GM19455 (cell line): ENCODE data around the gene TCFL5.

Source experiments
- ATAC-seq: cut with Tn5 transposase; IDR thresholded peaks from one replicate; pipeline ENCODE4 v1.9.1; 2021; ENCODE audit not compliant: unreplicated experiment

Gene TCFL5

DNA sequence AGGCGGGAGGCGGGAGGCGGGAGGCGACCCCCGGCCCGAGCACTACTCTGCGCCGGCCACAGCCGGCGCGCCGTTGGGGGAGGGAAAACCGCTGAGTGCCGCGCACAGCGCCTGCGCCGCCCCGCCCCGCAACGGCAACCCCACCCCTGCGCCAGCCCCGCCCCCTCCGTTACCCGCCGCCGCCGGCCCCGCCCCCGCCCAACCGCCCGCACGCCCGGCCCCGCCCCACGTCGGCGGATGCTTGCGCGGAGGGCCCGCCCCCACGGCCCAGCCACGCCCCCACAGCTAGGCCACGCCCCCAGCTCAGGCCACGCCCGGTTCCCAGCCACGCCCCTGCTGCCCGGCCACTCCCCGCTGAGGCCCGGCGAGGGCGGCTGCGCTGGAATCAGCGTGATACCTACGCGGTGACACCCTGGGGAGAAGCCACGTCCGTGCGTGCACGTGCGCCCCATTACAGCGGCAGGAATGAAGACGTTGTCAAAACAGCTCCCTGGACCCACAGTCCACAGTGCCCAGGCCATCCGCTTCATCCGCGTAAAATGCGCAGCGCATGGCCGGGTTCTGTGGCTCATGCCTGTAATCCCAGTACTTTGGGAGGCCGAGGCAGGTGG, at the start of gene TCFL5:
TCFL5 (minus strand) TSS at position 97 of the 611 bp plus-strand sequence. CDS start 152 bp downstream, outside the sequence.
- ATAC-seq = peak; percentile 67

DNA sequence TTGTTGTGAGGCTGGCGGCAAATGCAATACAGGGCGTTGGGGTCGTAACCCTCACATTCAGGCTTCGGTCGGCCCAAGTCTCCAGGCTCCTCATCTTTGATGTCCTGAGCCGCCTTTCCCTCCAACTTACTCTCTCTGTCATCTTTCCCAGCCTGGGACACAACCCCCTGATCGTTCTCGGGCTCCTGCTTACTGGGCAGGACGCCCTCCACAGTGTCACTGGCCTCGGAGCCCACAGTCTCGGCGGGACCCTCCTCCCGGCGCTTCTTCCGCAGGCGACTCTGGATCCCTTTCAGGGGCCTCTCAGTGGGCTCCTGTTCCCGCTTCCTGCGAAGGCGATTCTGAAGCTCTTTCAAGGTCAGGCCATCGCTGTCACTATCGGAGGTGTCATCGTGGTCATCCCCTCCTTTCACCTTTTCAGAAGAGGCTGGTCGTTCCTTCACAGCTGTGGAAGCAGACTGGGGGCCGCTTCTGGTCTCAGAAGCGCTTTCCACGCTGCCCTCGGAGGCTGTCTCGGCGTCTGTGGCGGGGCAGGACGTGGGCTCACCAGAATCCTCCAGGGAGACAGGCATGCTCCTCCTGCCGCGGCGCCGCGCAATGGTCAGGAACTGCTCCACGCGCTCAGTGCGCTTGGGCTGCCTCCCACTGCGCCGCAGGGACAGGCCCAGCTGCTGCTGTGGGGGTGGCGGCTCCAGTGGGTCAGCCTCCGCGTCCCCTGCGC, 49.3 kb upstream of the TCFL5 start:
- ATAC-seq = no peak

- ATAC-seq = no peak
Measured at GRCh38 chr20:62910217-62910766, 48.7 kb upstream of the TCFL5 start.

DNA sequence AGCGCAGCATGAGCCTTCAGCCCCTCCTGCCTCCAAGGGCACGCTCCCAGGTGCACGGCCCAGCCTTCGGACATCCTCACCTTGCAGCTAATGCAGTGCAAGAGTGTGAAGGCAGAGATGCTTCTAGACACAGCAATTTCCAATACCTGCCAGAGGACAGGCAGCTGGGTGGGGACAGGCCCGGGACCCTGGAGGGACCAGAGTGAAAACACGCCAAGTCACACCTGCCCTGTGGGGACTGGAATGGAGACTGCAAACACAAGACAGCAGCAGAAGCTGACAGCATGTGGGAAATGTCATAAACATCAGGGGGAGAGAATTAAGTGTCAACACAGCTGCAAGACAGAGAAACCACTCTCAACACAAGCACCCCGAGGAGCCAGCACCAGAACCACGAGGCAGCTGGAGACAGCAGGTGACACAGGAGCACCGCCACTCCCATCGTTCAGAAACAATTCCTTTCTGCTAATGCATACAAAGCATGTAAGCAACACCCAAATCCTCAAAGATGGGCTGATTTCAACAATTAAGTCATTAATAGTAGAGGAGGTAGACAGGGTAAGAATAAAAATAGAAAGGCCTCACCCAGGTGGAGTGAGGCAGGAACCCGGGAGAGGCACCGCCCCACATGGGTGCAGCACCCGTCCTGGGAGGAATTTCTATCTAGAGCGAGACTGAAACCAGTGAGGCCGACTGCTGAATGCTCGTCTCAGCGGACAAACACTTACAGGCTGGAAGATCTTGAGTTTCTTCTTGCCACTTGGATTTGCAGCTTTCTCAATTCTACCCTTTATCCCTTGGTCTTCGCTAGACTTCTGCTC, 47.6 kb upstream of the TCFL5 start:
- no peak for ATAC-seq

DNA sequence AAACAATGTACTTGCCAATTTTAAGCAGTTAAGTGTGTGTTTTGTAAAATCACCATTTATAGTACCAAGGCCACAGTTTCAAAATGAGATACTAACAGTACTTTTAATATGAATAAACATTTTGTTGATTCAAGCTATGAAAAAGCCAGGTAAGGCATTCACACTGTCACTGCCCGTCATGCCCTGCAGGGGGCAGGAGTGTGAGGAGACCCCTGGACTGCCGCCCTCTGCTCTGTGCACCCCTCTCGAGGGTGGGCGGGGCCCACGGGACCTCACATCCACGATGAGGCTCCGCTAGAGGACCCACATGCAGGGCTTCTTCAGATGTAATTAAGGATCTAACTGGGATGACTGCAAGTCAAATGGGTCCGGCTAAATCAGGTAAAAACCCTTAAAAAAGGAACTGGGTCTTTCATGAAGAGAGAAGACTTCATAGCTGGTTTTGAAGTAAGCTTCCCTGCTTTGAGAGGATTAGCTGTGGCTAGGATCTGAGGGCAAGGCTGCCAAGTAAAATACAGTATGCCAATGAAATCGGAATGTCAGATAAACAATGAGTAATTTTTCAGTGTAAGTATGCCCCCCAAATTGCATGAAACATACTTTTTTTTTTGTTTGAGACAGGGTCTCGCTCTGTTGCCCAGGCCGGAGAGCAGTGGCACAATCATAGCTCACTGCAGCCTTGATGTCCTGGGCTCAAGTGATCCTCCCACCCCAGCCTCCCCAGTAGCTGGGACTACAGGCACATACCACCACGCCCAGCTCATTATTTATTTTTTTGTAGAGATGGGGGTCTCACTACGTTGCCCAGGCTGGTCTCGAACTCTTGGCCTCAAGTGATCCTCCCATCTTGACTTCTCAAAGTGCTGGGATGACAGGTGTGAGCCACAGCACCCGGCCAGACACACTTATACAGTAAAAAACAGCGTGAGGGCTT, 46.0 kb upstream of the TCFL5 start:
- ATAC-seq = no peak

- ATAC-seq = no peak
Measured at GRCh38 chr20:62906647-62907375, 45.2 kb upstream of the TCFL5 start.

GRCh38 chr20:62906209-62906608, 44.6 kb upstream of the TCFL5 start:
- no peak for ATAC-seq

GRCh38 chr20:62905536-62906117, 44.0 kb upstream of the TCFL5 start:
- no peak for ATAC-seq

DNA sequence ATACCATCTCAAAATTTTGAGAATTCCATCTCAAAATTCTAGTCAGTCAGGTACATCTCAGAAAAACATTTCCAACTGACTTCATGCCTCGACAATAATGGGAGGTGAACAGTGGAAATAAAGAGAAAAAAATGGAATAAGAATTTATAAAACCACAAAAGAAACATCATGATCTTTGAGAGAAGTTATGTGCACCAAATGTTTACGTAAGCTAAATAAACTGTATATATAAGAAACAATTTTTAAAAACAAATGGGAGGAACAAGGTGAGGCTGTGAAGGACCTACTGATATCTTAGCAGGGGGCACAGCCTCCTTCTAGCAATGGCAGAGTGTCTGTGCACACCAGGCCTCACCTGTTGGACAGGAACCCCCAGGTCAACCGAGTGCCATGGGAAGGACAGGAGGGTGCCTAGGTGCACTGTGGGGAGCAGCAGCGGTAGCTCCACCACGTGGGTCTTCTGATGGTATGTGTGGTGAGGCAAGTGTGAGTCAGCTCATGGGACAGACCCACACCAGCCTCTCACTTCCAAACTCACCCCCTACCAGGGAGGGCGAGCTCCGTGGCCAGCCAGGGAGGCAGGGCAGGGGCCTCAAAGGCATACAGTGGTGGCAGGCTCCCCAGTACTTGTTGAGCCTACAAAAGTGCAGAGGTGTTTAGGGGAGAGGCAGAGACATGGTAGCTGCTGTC, 41.4 kb upstream of the TCFL5 start:
- no peak for ATAC-seq

DNA sequence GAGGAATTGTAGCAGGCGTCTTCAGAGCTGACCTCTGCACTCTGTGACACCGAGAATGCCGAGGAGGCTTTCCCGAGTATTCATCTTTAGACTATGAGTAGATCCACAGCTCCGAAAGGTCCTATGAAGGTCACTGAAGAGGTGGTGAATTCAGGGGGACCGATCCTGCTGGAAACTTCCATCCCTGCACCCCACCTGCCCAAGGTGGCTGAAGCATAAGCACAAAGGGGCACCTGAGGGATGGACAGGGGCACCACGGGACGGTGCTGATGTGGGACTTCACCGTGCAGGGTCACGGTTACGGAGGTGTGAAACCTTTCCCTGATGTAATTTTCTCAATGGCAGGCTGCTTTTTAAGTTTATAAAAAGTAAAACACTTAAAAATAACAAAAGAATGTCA, 40.3 kb upstream of the TCFL5 start:
- no peak for ATAC-seq

DNA sequence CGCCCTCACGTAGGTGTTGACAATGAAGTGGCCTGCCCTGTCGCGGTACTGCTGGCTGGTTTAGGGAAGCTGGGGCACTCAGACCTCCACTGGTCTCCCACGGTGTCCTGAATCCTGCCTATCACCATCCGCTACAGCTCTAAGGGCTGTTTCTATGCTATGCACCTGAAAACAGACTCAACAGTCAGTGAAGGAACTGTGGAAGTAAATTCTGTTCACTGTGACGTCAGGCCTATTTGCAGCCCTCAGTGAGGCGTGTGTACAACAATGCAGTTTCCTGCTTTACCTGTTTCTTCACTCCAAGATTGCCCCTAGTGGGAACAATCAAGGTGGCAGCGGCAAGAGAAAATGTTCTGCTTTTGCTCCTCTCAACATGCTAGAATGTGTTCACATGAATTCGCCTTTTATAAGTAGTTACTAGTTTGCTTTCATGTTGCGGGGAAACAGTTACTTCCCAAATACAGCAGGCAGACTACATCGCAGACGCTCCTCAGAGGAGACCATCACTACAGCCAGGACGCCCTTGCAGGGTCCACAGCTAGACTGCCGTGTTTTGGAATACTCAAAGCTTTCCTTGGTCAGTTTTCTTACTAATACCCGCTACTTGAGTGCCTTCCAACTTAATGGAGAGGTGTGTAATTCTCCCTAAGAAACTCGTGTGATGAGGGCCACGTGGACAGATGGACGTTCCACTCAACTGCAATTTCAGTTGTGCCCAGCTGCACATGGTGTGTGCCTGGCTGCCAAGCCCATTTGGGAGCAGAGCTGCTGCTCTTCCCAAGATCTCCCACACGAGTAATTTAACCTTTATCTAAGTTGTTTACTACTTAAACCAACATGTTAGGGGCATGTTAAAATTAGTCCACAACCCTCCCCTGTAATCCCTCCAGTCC, 39.3 kb upstream of the TCFL5 start:
- peak; percentile 23 for ATAC-seq

DNA sequence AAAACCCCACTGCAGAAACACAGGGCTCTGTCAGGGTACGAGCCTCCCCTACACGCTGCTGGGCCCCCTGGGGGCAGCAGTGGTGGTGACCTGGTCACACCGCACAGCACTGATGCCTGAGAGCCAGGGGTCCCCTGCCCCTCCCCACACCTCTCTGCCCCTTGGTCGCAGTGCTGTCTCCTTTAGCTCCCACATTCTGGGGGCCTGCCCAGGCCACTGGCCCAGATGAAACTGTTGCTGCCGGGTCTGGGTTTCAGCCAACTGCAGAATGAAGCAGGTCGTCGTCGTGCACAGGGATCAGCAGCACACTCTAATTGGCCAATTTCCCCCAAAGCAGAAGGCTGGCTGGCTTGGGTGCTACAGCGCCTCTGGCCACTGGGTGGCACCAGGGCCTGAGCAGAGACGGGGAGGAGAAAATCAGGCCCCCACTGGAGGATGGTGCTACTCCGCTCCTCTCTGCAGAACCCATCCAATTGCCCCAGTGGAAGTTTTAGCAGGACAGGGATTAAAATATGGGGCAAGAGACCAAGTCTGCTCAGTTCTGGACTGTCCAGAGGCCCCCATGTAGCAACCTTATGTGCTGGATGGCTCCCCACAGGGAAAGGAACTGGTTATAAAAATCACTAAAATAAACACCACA, 38.5 kb upstream of the TCFL5 start:
- peak; percentile 76 for ATAC-seq

- ATAC-seq = peak; percentile 9
Measured at GRCh38 chr20:62899633-62900051, 38.0 kb upstream of the TCFL5 start.

DNA sequence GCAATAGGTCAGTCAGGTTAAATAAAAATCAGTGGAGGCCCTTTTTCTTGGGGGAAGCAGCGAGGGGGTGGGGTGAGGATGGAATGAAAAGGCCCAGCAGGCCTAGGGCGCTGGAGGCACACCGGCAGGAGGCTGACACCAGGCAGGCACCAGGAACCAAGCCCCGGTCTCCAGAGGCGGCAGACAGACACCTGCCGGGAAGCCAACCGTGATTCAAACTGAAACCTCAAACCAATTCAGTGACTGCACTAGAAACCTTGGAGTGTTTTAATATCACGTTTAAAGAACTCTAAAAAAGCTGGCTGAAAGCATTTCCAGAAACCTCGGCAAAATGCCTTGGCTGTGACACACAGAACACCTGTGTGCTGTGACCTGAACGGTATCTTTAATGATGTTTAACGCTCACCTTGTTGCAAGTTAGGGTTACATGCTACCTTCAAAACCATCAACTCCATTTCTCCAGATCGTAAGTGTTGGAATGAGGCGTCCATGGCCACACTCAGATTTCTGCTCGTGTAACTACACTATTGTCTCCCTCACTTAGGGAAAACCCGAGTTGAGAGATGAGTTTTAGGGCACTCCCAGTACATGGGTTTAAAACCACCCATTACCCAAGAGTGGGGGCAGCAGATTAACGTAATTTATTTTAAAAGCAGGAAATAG, 37.5 kb upstream of the TCFL5 start:
- no peak for ATAC-seq

- no peak for ATAC-seq
Measured at GRCh38 chr20:62898093-62898964, 36.7 kb upstream of the TCFL5 start.

GRCh38 chr20:62897666-62898065, 36.0 kb upstream of the TCFL5 start:
- no peak for ATAC-seq
